ENCODE measurements around the gene AKT2.

AKT2 gene

GRCh38 chr19:40273469-40274360 lies 11.4 kb downstream of the AKT2 start:
- no peak for DNase-seq (ENCODE audit: low read depth in 3 of 3)

- DNase-seq (ENCODE audit: low read depth in 3 of 3): no peak
Measured at GRCh38 chr19:40272261-40272660, 12.9 kb downstream of the AKT2 start.

- DNase-seq (ENCODE audit: low read depth in 3 of 3): no peak
Measured at GRCh38 chr19:40271706-40272105, 13.4 kb downstream of the AKT2 start.

- DNase-seq (ENCODE audit: low read depth in 3 of 3): no peak
Measured at GRCh38 chr19:40270362-40271089, 14.6 kb downstream of the AKT2 start.

- DNase-seq (ENCODE audit: low read depth in 3 of 3): no peak
Measured at GRCh38 chr19:40269216-40269940, 15.8 kb downstream of the AKT2 start.

GRCh38 chr19:40267601-40267997 lies 17.5 kb downstream of the AKT2 start:
- DNase-seq (ENCODE audit: low read depth in 3 of 3): no peak

GRCh38 chr19:40266912-40267600 lies 18.1 kb downstream of the AKT2 start:
- no peak for DNase-seq (ENCODE audit: low read depth in 3 of 3)

- no peak for DNase-seq (ENCODE audit: low read depth in 3 of 3)
Measured at GRCh38 chr19:40266119-40266518, 19.0 kb downstream of the AKT2 start.

GRCh38 chr19:40265763-40266099 lies 19.4 kb downstream of the AKT2 start:
- no peak for DNase-seq (ENCODE audit: low read depth in 3 of 3)

GRCh38 chr19:40265055-40265762 lies 19.9 kb downstream of the AKT2 start:
- DNase-seq (ENCODE audit: low read depth in 3 of 3): no peak

GRCh38 chr19:40264314-40265054 lies 20.7 kb downstream of the AKT2 start:
- DNase-seq (ENCODE audit: low read depth in 3 of 3): no peak

- DNase-seq (ENCODE audit: low read depth in 3 of 3): no peak
Measured at GRCh38 chr19:40263440-40264313, 21.5 kb downstream of the AKT2 start.

GRCh38 chr19:40262422-40262821 lies 22.7 kb downstream of the AKT2 start:
- DNase-seq (ENCODE audit: low read depth in 3 of 3): no peak

GRCh38 chr19:40261631-40262030 lies 23.5 kb downstream of the AKT2 start:
- DNase-seq (ENCODE audit: low read depth in 3 of 3): no peak

GRCh38 chr19:40257096-40257517 lies 28.0 kb downstream of the AKT2 start:
- no peak for DNase-seq (ENCODE audit: low read depth in 3 of 3)

- DNase-seq (ENCODE audit: low read depth in 3 of 3): no peak
Measured at GRCh38 chr19:40256512-40256911, 28.6 kb downstream of the AKT2 start.

GRCh38 chr19:40255619-40256166 lies 29.5 kb downstream of the AKT2 start:
- DNase-seq (ENCODE audit: low read depth in 3 of 3): no peak

GRCh38 chr19:40254714-40255418 lies 30.3 kb downstream of the AKT2 start:
- DNase-seq (ENCODE audit: low read depth in 3 of 3): no peak

All from stimulated activated CD4-positive, alpha-beta T cell treated with anti-CD3 and anti-CD28 coated beads, TNF-alpha, amount 100 ng/mL, for 24 hours (primary cell).